Ovary (tissue), 3 donors: ENCODE data around the gene MB.

Source experiments
- EP300 ChIP-seq: sonication (generic); formaldehyde crosslinking; IDR thresholded peaks from one replicate; pipeline ENCODE4 v1.6.1; 2017; ENCODE audit warnings: antibody characterized with exemption
- POLR2A ChIP-seq: fragments of 450-650 bp; IDR thresholded peaks from one replicate; pipeline ENCODE4 v1.6.1; 2017; ENCODE audit warnings: antibody characterized with exemption, mild to moderate bottlenecking, moderate library complexity
- TF ChIP-seq, protein P1 (sequence below), 3 donors: fragments of 450-650 bp in 2 of 3; fragments of 200-600 bp in 1 of 3; IDR thresholded peaks; one replicate each; pipeline versions ENCODE4 v1.5.1 to v1.8.0; 2016 to 2022; ENCODE audit warnings: antibody characterized with exemption in 3 of 3, mild to moderate bottlenecking in 1 of 3
- donor health status: DM: no; HTN: no; CAD: no.

GRCh38 chr22:35561796-35562526 is 55.2 kb downstream of the MB start:
- TF ChIP-seq, protein P1, sequence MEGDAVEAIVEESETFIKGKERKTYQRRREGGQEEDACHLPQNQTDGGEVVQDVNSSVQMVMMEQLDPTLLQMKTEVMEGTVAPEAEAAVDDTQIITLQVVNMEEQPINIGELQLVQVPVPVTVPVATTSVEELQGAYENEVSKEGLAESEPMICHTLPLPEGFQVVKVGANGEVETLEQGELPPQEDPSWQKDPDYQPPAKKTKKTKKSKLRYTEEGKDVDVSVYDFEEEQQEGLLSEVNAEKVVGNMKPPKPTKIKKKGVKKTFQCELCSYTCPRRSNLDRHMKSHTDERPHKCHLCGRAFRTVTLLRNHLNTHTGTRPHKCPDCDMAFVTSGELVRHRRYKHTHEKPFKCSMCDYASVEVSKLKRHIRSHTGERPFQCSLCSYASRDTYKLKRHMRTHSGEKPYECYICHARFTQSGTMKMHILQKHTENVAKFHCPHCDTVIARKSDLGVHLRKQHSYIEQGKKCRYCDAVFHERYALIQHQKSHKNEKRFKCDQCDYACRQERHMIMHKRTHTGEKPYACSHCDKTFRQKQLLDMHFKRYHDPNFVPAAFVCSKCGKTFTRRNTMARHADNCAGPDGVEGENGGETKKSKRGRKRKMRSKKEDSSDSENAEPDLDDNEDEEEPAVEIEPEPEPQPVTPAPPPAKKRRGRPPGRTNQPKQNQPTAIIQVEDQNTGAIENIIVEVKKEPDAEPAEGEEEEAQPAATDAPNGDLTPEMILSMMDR (IDR thresholded peaks at IDR 0.05), result no peak
- no peak for TF ChIP-seq POLR2A
- TF ChIP-seq EP300, result no peak
